Measurements from ENCODE around the gene TSPAN7. TPM values are rescaled to one million over a fixed set of nuclear protein-coding genes. Genes with fewer than 3 reads are reported as not detected.

Gene TSPAN7
- total and polyA plus RNA-seq, 2 donors (not counting 1 experiment from before 2014, with no cell fraction given), result 0.07 to 0.32 TPM

GRCh38 chrX:38649221-38649620 lies 87.9 kb downstream of the TSPAN7 start:
- H2AFZ ChIP-seq (ENCODE audit: insufficient read depth, low read depth, low read length, poor library complexity, severe bottlenecking), result no peak overlapping the region
- ATAC-seq (ENCODE audit: low read depth) (no peak), DNase-seq (no peak)
- H3K9ac ChIP-seq (ENCODE audit: low read length), result no peak overlapping the region
- Mint-ChIP-seq H3K9me3 (ENCODE audit: insufficient read depth) (no peaks in the 10 kb centered on the region), H3K27ac (no peak overlapping the region), H3K27me3 (peaks cover 4% of the 10 kb centered on the region), H3K4me1 (no peaks in the 10 kb centered on the region), H3K4me3 (no peak overlapping the region)
- H3K4me1 ChIP-seq (ENCODE audit: control insufficient read depth in 2 of 2, insufficient read depth in 2 of 2, low read length in 2 of 2), result no peaks in the 10 kb centered on the region
- no peak overlapping the region for H3K4me3 ChIP-seq (ENCODE audit: control extremely low read depth in 1 of 5, extremely low read depth in 1 of 5, insufficient read depth in 1 of 5, low read depth in 2 of 5, low read length in 4 of 5)
- TF ChIP-seq, protein P1, sequence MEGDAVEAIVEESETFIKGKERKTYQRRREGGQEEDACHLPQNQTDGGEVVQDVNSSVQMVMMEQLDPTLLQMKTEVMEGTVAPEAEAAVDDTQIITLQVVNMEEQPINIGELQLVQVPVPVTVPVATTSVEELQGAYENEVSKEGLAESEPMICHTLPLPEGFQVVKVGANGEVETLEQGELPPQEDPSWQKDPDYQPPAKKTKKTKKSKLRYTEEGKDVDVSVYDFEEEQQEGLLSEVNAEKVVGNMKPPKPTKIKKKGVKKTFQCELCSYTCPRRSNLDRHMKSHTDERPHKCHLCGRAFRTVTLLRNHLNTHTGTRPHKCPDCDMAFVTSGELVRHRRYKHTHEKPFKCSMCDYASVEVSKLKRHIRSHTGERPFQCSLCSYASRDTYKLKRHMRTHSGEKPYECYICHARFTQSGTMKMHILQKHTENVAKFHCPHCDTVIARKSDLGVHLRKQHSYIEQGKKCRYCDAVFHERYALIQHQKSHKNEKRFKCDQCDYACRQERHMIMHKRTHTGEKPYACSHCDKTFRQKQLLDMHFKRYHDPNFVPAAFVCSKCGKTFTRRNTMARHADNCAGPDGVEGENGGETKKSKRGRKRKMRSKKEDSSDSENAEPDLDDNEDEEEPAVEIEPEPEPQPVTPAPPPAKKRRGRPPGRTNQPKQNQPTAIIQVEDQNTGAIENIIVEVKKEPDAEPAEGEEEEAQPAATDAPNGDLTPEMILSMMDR (IDR thresholded peaks at IDR 0.05), result no peak
- no peak for TF ChIP-seq EZH2 (IDR thresholded peaks at IDR 0.05; ENCODE audit: borderline replicate concordance, insufficient read depth, low read depth, low read length, poor library complexity, severe bottlenecking)
- H3K27me3 ChIP-seq (replicated peaks in 1 of 4; ENCODE audit: control extremely low read depth in 1 of 4, control insufficient read depth in 3 of 4, insufficient read depth in 4 of 4, low read length in 3 of 4), result no peaks in the 10 kb centered on the region
- H3K36me3 ChIP-seq (replicated peaks in 1 of 2; ENCODE audit: control extremely low read depth in 1 of 2, control insufficient read depth in 1 of 2, extremely low read depth in 1 of 2, insufficient read depth in 2 of 2, low read length in 1 of 2), result no peaks in the 10 kb centered on the region
- intact Hi-C loops (cut with micrococcal nuclease), result no loop called here
- CTCF ChIA-PET, result no interaction called here
- no peaks in the 10 kb centered on the region for H3K79me2 ChIP-seq (ENCODE audit: control insufficient read depth, insufficient read depth, low read length)
- H3K27ac ChIP-seq (ENCODE audit: low read length in 2 of 2), result no peak overlapping the region
- POLR2A ChIA-PET, result no interaction called here
- H3K9me3 ChIP-seq (ENCODE audit: control extremely low read depth in 1 of 3, control insufficient read depth in 2 of 3, insufficient read depth in 1 of 3, low read length in 2 of 3), result no peaks in the 10 kb centered on the region
- H3K4me2 ChIP-seq (replicated peaks; ENCODE audit: low read depth, low read length, poor library complexity, severe bottlenecking), result no peak overlapping the region
- no peaks in the 10 kb centered on the region for H4K20me1 ChIP-seq (ENCODE audit: control insufficient read depth, insufficient read depth, low read length, poor library complexity, severe bottlenecking)
- WGBS (ENCODE audit: insufficient coverage), result no CpG with 5 or more reads among the region's 1 CpG

GRCh38 chrX:38649674-38650647 lies 88.6 kb downstream of the TSPAN7 start:
- Histone ChIP-seq H3K4me1 (ENCODE audit: control insufficient read depth in 2 of 2, insufficient read depth in 2 of 2, low read length in 2 of 2) (no peaks in the 10 kb centered on the region), H3K36me3 (replicated peaks in 1 of 2; ENCODE audit: control extremely low read depth in 1 of 2, control insufficient read depth in 1 of 2, extremely low read depth in 1 of 2, insufficient read depth in 2 of 2, low read length in 1 of 2) (no peaks in the 10 kb centered on the region), H2AFZ (ENCODE audit: insufficient read depth, low read depth, low read length, poor library complexity, severe bottlenecking) (no peak overlapping the region), H3K9me3 (ENCODE audit: control extremely low read depth in 1 of 3, control insufficient read depth in 2 of 3, insufficient read depth in 1 of 3, low read length in 2 of 3) (no peaks in the 10 kb centered on the region), H3K27me3 (replicated peaks in 1 of 4; ENCODE audit: control extremely low read depth in 1 of 4, control insufficient read depth in 3 of 4, insufficient read depth in 4 of 4, low read length in 3 of 4) (no peaks in the 10 kb centered on the region), H3K79me2 (ENCODE audit: control insufficient read depth, insufficient read depth, low read length) (no peaks in the 10 kb centered on the region), H3K27ac (ENCODE audit: low read length in 2 of 2) (no peak overlapping the region), H4K20me1 (ENCODE audit: control insufficient read depth, insufficient read depth, low read length, poor library complexity, severe bottlenecking) (no peaks in the 10 kb centered on the region), H3K4me3 (ENCODE audit: control extremely low read depth in 1 of 5, extremely low read depth in 1 of 5, insufficient read depth in 1 of 5, low read depth in 2 of 5, low read length in 4 of 5) (no peak overlapping the region), H3K4me2 (replicated peaks; ENCODE audit: low read depth, low read length, poor library complexity, severe bottlenecking) (no peak overlapping the region), H3K9ac (ENCODE audit: low read length) (no peak overlapping the region)
- no peak overlapping the region for H3K4me3 Mint-ChIP-seq
- ChIA-PET CTCF (no interaction called here), POLR2A (no interaction called here)
- DNase-seq (no peak), ATAC-seq (ENCODE audit: low read depth) (no peak)
- no peak overlapping the region for H3K27ac Mint-ChIP-seq
- intact Hi-C loops (cut with micrococcal nuclease), result loop anchor here (10.0 kb wide), 1 partner anchor 1145 kb away; no protein-coding TSS in a partner anchor
- TF ChIP-seq, protein P1 (IDR thresholded peaks at IDR 0.05), result no peak
- no peak for TF ChIP-seq EZH2 (IDR thresholded peaks at IDR 0.05; ENCODE audit: borderline replicate concordance, insufficient read depth, low read depth, low read length, poor library complexity, severe bottlenecking)
- WGBS (ENCODE audit: insufficient coverage), result no CpG with 5 or more reads among the region's 6 CpGs
- H3K9me3 Mint-ChIP-seq (ENCODE audit: insufficient read depth), result no peaks in the 10 kb centered on the region
- H3K27me3 Mint-ChIP-seq, result no peaks in the 10 kb centered on the region
- H3K4me1 Mint-ChIP-seq, result no peaks in the 10 kb centered on the region

Measured in B cell (primary cell).